Esophagus muscularis mucosa (tissue), 3 donors: Measurements from ENCODE around the gene KIF3A.

ENCODE experiments used
- POLR2A ChIP-seq: fragments of 450-650 bp; IDR thresholded peaks from one replicate; pipeline ENCODE4 v1.6.1; 2017; ENCODE audit warnings: antibody characterized with exemption, moderate library complexity, mild to moderate bottlenecking, low read depth
- TF ChIP-seq, protein P1 (sequence below), 3 experiments: fragments of 200-600 bp in 2 of 3; fragments of 450-650 bp in 1 of 3; sonication (generic) in 2 of 3; IDR thresholded peaks; one replicate each; pipeline ENCODE4 v1.5.1; 2017 to 2019; ENCODE audit warnings: antibody characterized with exemption in 3 of 3, mild to moderate bottlenecking in 2 of 3, moderate library complexity in 1 of 3

DNA sequence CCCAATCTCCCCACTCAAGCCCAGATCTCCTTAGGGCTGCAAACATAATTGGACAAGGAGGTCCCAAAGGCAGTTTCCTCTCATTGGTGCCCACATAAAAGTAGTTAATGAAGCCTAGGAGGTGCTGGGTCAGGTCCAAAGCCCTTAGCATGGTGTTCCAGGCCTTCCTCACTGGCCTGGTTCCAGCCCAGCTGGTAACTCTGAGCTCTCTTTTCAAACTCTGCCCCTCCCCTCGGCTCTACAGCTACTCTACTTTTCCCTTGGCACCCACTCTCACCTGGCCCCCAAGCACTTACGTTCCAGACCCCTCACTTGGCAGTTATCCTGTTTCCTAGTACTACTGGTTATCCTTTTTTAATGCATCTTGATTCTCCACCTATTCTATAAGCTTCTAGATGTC lies 29.8 kb upstream of the KIF3A start:
- TF ChIP-seq POLR2A: no peak
- TF ChIP-seq, protein P1, sequence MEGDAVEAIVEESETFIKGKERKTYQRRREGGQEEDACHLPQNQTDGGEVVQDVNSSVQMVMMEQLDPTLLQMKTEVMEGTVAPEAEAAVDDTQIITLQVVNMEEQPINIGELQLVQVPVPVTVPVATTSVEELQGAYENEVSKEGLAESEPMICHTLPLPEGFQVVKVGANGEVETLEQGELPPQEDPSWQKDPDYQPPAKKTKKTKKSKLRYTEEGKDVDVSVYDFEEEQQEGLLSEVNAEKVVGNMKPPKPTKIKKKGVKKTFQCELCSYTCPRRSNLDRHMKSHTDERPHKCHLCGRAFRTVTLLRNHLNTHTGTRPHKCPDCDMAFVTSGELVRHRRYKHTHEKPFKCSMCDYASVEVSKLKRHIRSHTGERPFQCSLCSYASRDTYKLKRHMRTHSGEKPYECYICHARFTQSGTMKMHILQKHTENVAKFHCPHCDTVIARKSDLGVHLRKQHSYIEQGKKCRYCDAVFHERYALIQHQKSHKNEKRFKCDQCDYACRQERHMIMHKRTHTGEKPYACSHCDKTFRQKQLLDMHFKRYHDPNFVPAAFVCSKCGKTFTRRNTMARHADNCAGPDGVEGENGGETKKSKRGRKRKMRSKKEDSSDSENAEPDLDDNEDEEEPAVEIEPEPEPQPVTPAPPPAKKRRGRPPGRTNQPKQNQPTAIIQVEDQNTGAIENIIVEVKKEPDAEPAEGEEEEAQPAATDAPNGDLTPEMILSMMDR (IDR thresholded peaks at IDR 0.05): no peak
